Jurkat, Clone E6-1 (cell line): ENCODE data around the gene AFAP1L2.
"Not testable (repeated sequence)": the region's sequence is repeated elsewhere in the genome, so short reads cannot be mapped to it uniquely, and the experiment has no call there.

Experiments used
- DNase-seq: peaks from one replicate; pipeline ENCODE4 v3.0.0-alpha.2; 2011; ENCODE audit warnings: low read depth, low spot score
- H3K4me3 ChIP-seq: 2 replicates; pipeline ENCODE4 v1.5.1; 2011; ENCODE audit warnings: mild to moderate bottlenecking, low read length, control low read depth, moderate library complexity

The AFAP1L2 gene

DNA sequence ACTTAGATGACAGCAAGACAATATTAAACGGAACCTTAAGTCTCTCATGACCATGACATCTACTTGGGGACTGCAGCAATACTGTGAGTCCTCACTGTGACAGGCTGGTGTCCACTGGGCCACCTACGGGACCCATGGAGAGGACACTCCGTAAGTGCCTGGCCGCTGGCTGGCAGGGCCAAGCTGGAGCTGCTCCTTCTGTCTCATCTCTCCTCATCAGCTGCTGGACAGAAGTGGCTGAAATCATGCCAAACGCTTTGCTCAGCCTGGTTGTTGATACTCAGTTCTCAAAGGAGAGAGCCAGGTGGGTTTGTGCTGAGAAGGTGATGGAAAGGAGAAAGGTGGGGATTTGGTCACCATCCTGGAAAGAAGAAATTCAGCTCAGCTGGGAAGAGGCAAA is 33.3 kb downstream of the AFAP1L2 start:
- no peak overlapping the region for H3K4me3 ChIP-seq
- DNase-seq = no peak

DNA sequence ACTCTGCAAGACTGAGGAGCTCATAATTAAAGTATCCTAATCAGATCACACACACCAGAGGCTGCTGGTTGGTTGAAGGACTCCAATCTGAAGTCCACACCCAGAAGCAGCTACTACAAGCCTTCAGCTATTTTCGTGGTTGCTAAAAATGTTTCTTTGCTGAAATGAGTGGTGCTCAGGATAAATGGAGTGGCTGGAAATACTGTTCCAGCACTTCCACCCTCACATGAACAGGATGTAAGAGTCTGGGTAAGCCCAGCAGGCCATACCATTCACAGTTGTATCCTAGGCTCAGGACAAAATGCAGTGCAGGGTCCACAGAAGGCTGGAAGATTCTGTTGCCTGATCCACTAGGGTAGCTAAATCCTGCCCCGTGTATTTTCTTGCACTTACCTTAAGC is 34.1 kb downstream of the AFAP1L2 start:
- H3K4me3 ChIP-seq = no peak overlapping the region
- no peak for DNase-seq

DNA sequence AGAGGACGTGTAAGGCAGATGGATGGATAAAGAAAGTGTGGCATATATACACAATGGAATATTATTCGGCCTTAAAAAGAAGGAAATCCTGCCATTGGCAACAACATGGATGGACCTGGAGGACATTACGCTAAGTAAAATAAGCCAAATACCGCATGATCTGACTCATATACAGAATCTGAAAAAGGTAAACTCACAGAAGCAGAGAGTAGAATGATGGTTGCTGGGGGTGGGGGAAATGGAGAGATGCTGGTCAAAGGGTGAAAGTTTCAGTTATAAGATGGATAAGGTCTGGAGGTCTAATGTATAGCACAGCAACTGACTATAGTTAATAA is 36.3 kb downstream of the AFAP1L2 start:
- no peak overlapping the region for H3K4me3 ChIP-seq
- DNase-seq = no peak

DNA sequence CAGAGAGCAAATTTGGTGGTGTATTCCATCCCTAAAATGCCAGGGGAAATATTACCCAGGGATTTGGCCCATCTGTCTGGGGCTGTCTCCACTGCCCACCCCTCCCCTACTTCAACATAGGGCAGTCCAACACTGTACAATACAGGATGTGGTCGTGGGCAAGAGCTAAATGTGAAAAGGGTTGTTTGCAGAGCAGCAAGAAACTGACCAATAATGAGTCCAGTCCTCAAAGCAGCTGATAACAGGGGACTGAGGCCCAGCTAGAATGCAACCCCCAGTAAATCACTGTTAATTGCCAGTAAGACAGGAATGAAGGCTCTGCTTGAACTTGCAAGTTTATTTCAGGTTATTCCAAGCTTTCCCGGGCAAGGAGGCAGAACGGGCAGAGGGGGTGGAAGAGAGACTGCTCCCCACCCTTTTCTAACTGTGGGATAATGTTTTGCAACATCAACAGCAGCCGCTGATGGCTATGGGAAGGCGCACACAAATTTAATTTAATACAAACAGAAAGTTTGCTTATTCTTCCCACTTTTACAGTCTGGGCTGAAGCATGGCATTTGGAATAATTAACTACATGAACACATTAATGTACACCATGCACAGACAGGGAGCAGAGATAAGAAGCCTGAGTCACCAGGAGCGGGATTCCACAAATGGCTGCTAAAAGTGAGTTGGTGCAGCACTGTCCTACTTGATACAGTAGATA is 36.8 kb downstream of the AFAP1L2 start:
- H3K4me3 ChIP-seq = no peak overlapping the region
- no peak for DNase-seq

- no peak for DNase-seq
- H3K4me3 ChIP-seq = no peak overlapping the region
These were observed 39.6 kb downstream of the AFAP1L2 start for GRCh38 chr10:114364726-114365125.

GRCh38 chr10:114363745-114364454 is 40.4 kb downstream of the AFAP1L2 start:
- DNase-seq = no peak
- no peak overlapping the region for H3K4me3 ChIP-seq

- H3K4me3 ChIP-seq = no peak overlapping the region
- DNase-seq = no peak
These were observed 41.4 kb downstream of the AFAP1L2 start for GRCh38 chr10:114362826-114363355.

GRCh38 chr10:114359953-114360345 is 44.4 kb downstream of the AFAP1L2 start:
- H3K4me3 ChIP-seq = no peak overlapping the region
- DNase-seq = no peak

DNA sequence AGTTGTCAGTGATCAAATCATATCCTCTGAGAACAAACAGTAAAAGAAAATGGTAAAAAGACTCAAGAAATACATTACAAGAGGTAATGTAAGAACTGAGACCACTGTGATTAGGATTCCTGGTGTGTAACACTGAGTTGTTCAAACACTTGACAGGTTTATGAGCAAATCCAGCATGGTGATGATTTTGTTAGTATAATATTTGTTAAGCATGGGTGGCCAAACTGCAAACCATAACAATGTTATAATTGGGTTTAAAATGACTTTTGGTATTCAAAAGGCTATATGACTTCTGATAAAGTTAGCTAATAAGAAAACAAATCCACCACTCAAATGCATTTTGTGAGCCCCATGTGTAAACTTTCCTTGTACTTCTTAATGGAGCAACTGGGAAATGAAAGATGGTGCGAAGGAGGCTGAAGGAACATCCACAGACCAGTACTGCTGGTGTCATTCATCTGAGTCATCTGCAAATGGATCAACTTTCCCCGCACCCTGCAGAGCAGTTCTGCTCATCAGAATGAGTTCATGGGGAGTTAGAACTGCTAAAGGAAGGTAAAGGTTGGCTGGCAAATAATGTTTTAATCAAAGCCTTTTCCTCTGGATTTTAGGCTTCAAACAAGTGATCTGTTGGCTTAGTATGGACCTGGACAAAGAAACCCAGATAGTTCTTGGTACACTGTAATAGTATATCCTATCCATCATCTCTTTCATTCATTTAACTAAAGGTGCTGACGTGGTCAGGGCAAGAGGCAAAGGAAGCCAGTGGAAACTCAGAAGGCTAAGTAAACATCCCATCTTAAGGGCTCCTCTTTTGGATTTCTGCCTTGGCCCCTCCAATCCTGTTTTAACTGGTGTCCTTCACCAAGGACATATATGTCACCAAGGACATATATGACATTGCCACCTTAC is 45.0 kb downstream of the AFAP1L2 start:
- no peak overlapping the region for H3K4me3 ChIP-seq
- DNase-seq = no peak

GRCh38 chr10:114357515-114357996 is 46.7 kb downstream of the AFAP1L2 start:
- H3K4me3 ChIP-seq = no peak overlapping the region
- no peak for DNase-seq

DNA sequence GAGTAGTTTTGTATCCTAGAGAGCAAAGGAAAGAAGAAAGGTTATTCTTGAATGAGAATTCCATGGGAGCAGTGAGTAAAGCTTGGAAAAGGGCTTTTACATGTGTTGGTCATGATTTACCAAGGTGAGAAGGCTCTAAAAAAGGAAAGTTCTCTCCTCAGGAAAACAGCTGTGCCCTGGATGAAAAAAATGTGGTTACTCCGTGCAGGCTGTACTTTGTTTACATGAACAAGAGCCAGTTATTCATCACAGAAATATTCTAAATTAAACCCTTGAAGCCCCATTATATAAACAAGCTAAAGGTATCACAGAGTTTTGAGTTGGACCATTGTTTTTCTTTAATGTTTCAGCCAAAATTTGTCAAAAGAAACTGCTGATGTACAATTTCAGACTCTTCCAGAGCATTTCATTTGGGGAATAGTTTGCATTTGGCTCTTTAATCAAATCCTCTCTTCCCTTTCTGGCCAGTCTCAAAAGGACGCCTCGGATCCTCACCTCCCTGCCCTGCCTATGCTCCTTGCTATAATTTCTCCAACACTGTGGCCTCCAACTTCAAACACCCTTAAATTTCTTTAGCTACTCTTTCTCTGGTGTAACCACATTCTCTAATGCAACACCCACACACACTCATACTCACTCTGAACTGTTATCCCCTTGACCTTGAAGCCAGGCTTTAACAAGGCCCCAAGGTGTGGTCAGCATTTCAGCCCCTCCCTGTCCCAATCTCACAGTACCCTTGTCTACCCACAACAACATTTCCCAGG is 47.4 kb downstream of the AFAP1L2 start:
- H3K4me3 ChIP-seq = no peak overlapping the region
- DNase-seq = no peak

DNA sequence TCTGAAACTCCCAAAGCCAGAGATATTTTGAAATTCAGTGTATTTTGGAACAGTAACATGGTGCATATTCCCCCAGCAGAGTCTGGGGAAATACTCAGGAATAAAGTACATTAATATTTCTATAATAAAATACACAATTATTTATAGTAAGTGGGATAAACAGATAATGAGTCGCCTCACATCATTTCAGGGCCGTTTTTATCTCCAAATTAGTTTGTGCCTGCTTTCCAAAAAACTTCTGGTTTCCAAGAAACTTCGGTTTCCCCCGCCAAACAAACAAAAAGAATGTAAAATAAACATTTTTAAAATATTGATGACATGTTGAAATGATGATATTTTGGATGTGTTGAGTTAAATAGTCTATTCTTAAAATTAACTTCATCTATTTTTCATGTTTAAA is 48.2 kb downstream of the AFAP1L2 start:
- no peak for DNase-seq
- no peak overlapping the region for H3K4me3 ChIP-seq

- H3K4me3 ChIP-seq = no peak overlapping the region
- DNase-seq = no peak
These were observed 50.9 kb downstream of the AFAP1L2 start for GRCh38 chr10:114353383-114353782.

DNA sequence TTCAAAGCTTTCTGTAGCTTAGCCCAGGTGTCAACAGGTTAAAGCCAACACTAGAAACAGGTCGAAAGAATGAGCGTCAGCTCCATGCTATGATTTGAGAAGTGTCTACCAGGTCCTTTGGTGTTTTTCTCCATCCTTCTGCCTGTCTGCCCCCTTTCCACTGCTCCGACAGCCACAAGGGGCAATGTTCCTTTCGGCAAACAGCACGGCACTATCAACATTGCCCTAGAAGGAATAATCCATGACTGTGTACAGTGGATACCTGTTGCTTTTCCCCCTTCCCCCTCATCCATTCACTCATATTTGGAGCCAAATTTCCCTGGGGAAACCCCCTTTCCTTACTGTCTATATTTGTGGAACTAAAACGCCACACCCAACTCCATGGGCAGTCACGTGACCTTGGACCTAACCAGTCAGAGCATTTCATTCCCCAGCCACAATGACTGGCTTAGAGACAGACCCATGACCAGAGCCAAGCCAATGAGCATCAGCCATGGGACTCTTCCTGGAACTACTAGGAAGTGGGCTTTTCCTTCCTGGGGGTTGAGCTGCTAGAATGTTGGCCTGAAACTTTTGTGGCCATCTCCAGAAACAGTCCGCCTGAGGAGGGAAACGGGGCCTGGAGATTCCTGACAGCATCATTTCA is 51.5 kb downstream of the AFAP1L2 start:
- DNase-seq = no peak
- no peak overlapping the region for H3K4me3 ChIP-seq

DNA sequence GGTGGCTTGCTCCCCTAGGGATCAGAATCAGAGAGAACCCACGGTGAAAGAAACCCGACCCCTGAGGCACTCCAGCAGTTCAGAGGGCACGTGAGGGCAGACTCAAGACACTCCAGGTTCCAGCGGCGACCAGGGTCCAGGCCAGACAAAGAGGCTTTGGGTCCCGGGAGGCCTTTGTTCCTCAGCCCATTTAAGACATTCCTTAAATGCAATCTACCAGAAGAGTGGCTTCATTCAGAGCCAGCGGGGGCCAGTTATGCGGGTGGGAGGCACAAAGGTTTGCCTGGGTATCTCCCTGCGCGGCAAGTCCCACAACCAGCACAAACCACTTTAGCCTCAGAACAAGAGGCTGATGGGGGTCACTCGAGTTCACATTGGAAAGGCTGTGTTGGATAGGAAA is 53.6 kb downstream of the AFAP1L2 start:
- no peak overlapping the region for H3K4me3 ChIP-seq
- DNase-seq = no peak

DNA sequence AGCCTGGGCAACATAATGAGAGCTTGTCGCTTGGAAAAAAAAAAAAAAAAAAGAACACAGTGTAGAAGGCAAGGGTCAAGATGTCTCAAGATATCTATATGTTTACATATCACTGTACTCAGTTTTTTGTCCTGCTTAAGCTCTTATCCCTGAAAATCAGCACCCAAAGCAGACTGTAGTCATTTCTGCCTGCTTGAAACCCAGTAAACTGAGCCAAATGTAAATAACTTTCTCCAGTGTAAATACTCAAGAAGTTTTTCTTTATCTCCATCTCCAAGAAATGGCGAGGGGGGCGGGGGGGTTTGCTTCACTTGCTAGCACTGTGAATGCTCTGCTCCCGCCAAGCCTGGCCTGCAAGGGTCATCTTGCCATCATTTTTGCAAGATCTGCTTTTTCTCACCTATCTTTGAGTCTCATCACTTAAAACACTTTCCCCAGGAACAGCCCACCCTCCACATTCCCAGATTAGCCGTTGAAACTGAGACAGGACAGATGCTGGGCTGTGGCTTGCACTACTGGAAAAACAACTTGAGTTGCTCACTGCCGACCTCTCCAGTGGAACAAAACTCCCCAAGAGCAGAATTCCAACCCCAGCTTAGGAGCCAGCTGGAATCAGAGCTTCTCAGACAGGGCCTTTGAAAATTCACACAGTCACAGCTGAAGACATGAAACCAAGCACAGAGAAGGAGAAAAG is 54.6 kb downstream of the AFAP1L2 start:
- DNase-seq = no peak
- no peak overlapping the region for H3K4me3 ChIP-seq

DNA sequence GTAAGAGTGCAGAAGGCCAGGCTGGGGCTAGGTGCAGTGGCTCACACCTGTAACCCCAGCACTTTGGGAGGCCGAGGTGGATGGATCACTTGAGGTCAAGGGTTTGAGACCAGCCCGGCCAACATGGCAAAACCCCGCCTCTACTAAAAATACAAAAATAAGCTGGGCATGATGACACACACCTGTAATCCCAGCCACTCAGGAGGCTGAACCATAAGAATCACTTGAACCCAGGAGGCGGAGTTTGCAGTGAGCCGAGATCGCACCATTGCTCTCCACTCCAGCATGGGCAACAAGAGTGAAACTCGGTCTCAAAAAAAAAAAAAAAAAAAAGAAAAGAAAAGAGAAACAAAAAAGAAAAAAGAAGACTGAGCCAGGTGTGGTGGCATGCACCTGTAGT is 55.2 kb downstream of the AFAP1L2 start:
- not testable (repeated sequence) for H3K4me3 ChIP-seq, DNase-seq

GRCh38 chr10:114347791-114348190 is 56.5 kb downstream of the AFAP1L2 start:
- no peak for DNase-seq
- no peak overlapping the region for H3K4me3 ChIP-seq
